ENCODE data around the gene TEDC2.

The TEDC2 gene

DNA sequence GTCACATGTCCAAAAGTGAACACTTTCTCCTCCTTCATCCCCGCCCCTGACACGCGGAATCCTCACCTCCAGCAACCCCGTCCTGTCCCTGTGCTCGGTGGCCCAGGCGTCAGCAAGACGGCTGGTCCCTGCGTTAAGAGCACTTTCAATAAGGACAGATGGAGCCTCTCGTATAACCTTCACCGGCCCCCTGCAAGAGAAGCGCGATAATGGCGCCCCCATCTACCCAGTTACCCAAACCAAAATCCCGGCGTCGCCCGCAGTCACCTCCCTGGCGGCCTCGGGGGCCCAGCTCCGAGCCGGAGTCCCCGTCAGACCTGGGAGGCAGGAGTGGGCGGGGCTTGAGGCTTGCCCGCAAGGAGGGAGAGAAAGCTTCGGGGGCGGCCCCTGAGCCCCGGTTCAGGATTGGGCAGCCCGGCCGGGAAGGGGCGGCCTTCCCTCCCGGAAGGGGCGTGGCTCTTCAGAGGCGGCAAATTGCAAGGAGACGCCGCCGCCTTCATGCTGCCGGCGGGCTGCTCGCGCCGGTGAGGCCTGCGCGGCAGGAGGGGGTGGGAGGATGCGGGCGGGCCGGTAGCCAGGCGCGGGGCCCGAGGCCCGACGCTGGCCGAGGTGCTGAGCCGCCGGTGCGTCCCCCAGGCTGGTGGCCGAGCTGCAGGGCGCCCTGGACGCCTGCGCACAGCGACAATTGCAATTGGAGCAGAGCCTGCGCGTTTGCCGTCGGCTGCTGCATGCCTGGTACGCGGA, at the start of gene TEDC2:
Gene TEDC2 (plus strand): TSS at position 463 of the 744 bp plus-strand sequence. CDS start 36 bp downstream, at position 499.
- peaks cover 0 to 25% of the 10 kb centered on the region in 2 donors for H3K36me3 ChIP-seq (ENCODE audit: control insufficient read depth in 1 of 2, insufficient read depth in 2 of 2, low read length in 2 of 2)
- no peaks in the 10 kb centered on the region for H3K9me3 ChIP-seq (ENCODE audit: control insufficient read depth in 1 of 2, low read length in 2 of 2)
- peak within 1 kb of the TSS; percentile 81 to 86 for H3K4me3 ChIP-seq (ENCODE audit: low read depth in 1 of 2, low read length in 2 of 2)
- no peaks in the 10 kb centered on the region for H3K27me3 ChIP-seq (ENCODE audit: control insufficient read depth in 1 of 2, insufficient read depth in 2 of 2, low read length in 2 of 2)
- no peak within 1 kb of the TSS for H3K27ac ChIP-seq (ENCODE audit: low read depth, low read length)
- H3K9ac ChIP-seq (ENCODE audit: low read depth in 1 of 2, low read length in 2 of 2) = peak within 1 kb of the TSS; percentile 46 to 48
- H3K4me1 ChIP-seq (ENCODE audit: control insufficient read depth in 1 of 2, insufficient read depth in 2 of 2, low read length in 2 of 2) = peaks cover 2 to 12% of the 10 kb centered on the region in 2 donors

- no peak overlapping the region for H3K9ac ChIP-seq (ENCODE audit: low read depth in 1 of 2, low read length in 2 of 2)
- H3K27me3 ChIP-seq (ENCODE audit: control insufficient read depth in 1 of 2, insufficient read depth in 2 of 2, low read length in 2 of 2) = peaks cover 0 to 12% of the 10 kb centered on the region in 2 donors
- H3K27ac ChIP-seq (ENCODE audit: low read depth, low read length) = no peak overlapping the region
- no peaks in the 10 kb centered on the region for H3K36me3 ChIP-seq (ENCODE audit: control insufficient read depth in 1 of 2, insufficient read depth in 2 of 2, low read length in 2 of 2)
- H3K4me3 ChIP-seq (ENCODE audit: low read depth in 1 of 2, low read length in 2 of 2) = no peak overlapping the region
- H3K4me1 ChIP-seq (ENCODE audit: control insufficient read depth in 1 of 2, insufficient read depth in 2 of 2, low read length in 2 of 2) = no peaks in the 10 kb centered on the region
- no peaks in the 10 kb centered on the region for H3K9me3 ChIP-seq (ENCODE audit: control insufficient read depth in 1 of 2, low read length in 2 of 2)
Observed at GRCh38 chr16:2415085-2415484, 44.8 kb upstream of the TEDC2 start.

DNA sequence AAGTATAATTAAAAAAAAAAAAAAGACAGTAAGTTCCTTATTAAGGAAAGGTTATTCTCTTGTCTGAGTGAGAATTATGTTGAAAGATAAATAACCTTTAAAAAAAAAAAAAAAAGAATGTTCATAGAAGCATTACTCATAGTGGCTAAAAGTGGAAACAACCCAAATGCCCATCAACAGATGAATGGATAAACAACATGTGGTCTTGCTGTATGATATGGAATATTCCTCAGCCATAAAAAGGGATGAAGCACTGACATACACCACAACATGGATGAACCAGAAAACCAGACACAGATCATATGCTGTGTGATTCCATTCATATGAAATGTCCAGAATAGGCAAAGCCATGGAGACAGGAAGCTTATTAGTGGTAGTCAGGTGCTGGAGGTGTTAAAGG, 39.9 kb upstream of the TEDC2 start:
- no peak overlapping the region for H3K27ac ChIP-seq (ENCODE audit: low read depth, low read length)
- no peaks in the 10 kb centered on the region for H3K9me3 ChIP-seq (ENCODE audit: control insufficient read depth in 1 of 2, low read length in 2 of 2)
- H3K4me3 ChIP-seq (ENCODE audit: low read depth in 1 of 2, low read length in 2 of 2) = no peak overlapping the region
- no peak overlapping the region for H3K9ac ChIP-seq (ENCODE audit: low read depth in 1 of 2, low read length in 2 of 2)
- no peaks in the 10 kb centered on the region for H3K4me1 ChIP-seq (ENCODE audit: control insufficient read depth in 1 of 2, insufficient read depth in 2 of 2, low read length in 2 of 2)
- H3K36me3 ChIP-seq (ENCODE audit: control insufficient read depth in 1 of 2, insufficient read depth in 2 of 2, low read length in 2 of 2) = no peaks in the 10 kb centered on the region
- H3K27me3 ChIP-seq (ENCODE audit: control insufficient read depth in 1 of 2, insufficient read depth in 2 of 2, low read length in 2 of 2) = peaks cover 0 to 7% of the 10 kb centered on the region in 2 donors

DNA sequence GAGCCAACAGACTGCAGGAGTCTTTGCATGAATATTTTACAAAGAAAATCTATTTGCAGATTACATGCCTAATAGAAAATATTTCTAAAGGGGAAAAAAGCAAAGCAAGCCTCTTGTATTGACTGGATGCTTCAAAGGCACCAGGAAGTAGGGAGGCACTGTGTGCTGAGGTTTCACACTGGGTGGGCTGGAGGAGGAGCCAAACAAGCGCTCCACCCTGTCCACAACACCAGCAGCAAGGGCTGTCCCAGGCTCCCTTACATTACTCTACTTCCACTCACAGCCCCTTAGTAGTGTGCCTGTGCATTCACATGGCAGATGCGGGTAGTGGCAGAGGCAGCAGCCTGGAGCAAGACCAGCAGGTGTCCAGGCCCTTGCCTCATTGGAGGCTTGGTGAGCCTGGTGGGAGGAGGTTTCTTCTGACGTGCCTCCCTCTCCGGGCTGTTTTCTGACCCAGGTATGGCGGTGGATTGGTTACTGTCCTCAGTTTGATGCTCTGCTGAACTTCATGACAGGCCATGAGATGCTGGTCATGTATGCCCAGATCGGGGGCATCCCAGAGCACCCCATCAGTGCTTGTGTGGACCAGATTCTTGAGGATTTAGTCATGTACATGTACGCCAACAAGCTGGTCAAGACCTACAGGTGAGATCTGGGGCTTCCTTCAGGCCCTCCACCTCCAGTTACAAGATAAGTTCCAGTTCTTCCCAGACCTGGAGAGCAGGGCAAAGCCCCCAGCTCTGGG, 37.6 kb upstream of the TEDC2 start:
- Histone ChIP-seq H3K27ac (ENCODE audit: low read depth, low read length) (no peak overlapping the region), H3K4me3 (ENCODE audit: low read depth in 1 of 2, low read length in 2 of 2) (no peak overlapping the region), H3K36me3 (ENCODE audit: control insufficient read depth in 1 of 2, insufficient read depth in 2 of 2, low read length in 2 of 2) (no peaks in the 10 kb centered on the region), H3K4me1 (ENCODE audit: control insufficient read depth in 1 of 2, insufficient read depth in 2 of 2, low read length in 2 of 2) (no peaks in the 10 kb centered on the region), H3K27me3 (ENCODE audit: control insufficient read depth in 1 of 2, insufficient read depth in 2 of 2, low read length in 2 of 2) (no peaks in the 10 kb centered on the region), H3K9me3 (ENCODE audit: control insufficient read depth in 1 of 2, low read length in 2 of 2) (no peaks in the 10 kb centered on the region), H3K9ac (ENCODE audit: low read depth in 1 of 2, low read length in 2 of 2) (no peak overlapping the region)

DNA sequence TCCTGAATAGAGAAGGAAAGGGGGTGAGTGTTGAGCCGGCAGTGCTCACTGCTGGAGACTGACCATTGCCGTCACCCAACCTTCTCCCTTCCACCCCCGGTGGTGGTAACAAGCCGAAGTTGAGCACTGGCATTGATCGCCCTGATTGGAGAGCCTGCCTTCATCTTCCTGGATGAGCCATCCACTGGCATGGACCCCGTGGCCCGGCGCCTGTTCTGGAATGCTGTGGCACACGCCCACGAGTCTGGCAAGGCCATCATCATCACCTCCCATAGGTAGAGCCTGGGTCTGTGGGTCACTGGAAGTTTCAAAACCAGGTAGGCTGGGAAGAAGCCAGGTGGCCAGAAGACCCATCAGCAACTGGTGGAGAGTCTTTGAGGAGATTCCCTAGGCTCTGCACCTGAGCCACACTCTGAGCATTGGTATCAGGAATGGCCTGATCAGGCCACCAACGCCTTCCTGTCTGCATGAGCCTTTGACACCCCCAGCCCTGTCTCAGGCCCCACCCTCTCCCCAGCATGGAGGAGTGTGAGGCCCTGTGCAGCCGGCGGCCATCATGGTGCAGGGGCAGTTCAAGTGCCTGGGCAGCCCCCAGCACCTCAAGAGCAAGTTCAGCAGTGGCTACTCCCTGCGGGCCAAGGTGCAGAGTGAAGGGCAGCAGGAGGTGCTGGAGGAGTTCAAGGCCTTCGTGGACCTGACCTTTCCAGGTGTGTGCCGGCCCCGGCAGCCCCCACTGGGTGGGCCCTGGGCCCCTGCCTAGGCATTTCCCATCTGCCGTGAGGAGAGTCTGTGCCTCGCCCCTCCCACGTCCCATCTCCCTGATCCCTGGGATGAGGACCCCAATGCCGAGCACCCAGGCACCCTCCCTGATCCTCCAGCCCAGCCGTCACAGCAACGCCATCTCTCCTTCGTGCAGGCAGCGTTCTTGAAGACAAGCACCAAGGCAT, 35.6 kb upstream of the TEDC2 start:
- Histone ChIP-seq H3K9me3 (ENCODE audit: control insufficient read depth in 1 of 2, low read length in 2 of 2) (no peaks in the 10 kb centered on the region), H3K4me3 (ENCODE audit: low read depth in 1 of 2, low read length in 2 of 2) (no peak overlapping the region), H3K36me3 (ENCODE audit: control insufficient read depth in 1 of 2, insufficient read depth in 2 of 2, low read length in 2 of 2) (no peaks in the 10 kb centered on the region), H3K4me1 (ENCODE audit: control insufficient read depth in 1 of 2, insufficient read depth in 2 of 2, low read length in 2 of 2) (peaks cover 0 to 8% of the 10 kb centered on the region in 2 donors), H3K27me3 (ENCODE audit: control insufficient read depth in 1 of 2, insufficient read depth in 2 of 2, low read length in 2 of 2) (no peaks in the 10 kb centered on the region), H3K27ac (ENCODE audit: low read depth, low read length) (no peak overlapping the region), H3K9ac (ENCODE audit: low read depth in 1 of 2, low read length in 2 of 2) (no peak overlapping the region)

DNA sequence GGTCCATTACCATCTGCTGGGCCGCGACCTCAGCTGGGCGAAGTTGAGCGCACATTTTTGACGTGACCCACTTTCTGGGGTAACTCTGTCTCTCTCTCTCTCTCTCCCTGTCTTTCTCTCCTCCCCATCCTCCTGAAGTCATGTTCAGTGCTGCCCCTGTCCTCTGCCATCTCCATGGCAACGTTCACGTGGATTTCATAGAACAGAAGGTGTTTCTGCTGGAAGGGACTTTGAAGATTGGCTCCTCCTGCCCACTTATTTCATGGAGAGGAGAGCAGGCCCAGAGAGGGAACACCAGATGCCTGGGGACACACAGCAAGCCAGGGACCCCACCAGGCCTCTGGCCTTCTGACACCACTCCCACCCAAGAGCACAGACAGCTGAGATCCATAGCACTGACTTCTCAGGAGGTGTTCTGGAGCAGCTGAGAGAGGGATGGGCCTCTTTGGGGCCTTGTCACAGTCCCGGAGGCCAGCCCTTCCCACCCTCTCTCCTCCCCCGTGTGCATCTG, 34.8 kb upstream of the TEDC2 start:
- Histone ChIP-seq H3K4me1 (ENCODE audit: control insufficient read depth in 1 of 2, insufficient read depth in 2 of 2, low read length in 2 of 2) (peaks cover 2 to 11% of the 10 kb centered on the region in 2 donors), H3K36me3 (ENCODE audit: control insufficient read depth in 1 of 2, insufficient read depth in 2 of 2, low read length in 2 of 2) (no peaks in the 10 kb centered on the region), H3K4me3 (ENCODE audit: low read depth in 1 of 2, low read length in 2 of 2) (no peak overlapping the region), H3K27ac (ENCODE audit: low read depth, low read length) (no peak overlapping the region), H3K9ac (ENCODE audit: low read depth in 1 of 2, low read length in 2 of 2) (no peak overlapping the region), H3K9me3 (ENCODE audit: control insufficient read depth in 1 of 2, low read length in 2 of 2) (no peaks in the 10 kb centered on the region), H3K27me3 (ENCODE audit: control insufficient read depth in 1 of 2, insufficient read depth in 2 of 2, low read length in 2 of 2) (no peaks in the 10 kb centered on the region)

DNA sequence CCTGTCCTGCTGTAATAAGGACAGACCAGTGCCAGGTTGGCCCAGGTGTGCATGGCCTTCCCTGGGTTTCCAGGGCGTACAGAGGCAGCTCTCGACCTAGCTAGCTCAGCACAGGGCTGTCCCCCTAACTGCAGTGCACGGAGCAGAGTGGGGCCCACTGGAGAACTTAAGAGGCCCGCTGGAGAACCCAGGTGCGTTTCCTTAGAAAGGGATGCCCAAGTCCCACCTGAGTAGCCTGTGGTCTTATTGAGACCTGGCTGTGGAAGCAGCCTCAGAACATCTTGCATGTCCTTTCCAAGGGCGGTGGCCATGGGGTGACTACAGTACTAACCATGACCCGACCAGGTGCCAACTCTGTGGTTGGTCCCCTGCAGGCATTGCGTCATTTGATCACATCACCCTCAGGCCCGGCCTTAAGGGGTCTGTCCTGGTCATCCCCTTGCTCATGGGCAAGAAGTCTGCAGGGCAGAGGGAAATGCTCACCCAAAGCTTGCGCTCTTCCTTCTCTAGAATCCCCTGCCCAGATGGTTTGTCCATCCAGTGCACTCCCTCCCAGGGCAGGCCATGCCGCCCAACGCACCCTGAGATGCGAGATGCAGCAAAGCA, 34.0 kb upstream of the TEDC2 start:
- no peaks in the 10 kb centered on the region for H3K36me3 ChIP-seq (ENCODE audit: control insufficient read depth in 1 of 2, insufficient read depth in 2 of 2, low read length in 2 of 2)
- no peak overlapping the region for H3K9ac ChIP-seq (ENCODE audit: low read depth in 1 of 2, low read length in 2 of 2)
- no peaks in the 10 kb centered on the region for H3K27me3 ChIP-seq (ENCODE audit: control insufficient read depth in 1 of 2, insufficient read depth in 2 of 2, low read length in 2 of 2)
- peaks cover 9 to 20% of the 10 kb centered on the region in 2 donors for H3K4me1 ChIP-seq (ENCODE audit: control insufficient read depth in 1 of 2, insufficient read depth in 2 of 2, low read length in 2 of 2)
- no peaks in the 10 kb centered on the region for H3K9me3 ChIP-seq (ENCODE audit: control insufficient read depth in 1 of 2, low read length in 2 of 2)
- no peak overlapping the region for H3K27ac ChIP-seq (ENCODE audit: low read depth, low read length)
- H3K4me3 ChIP-seq (ENCODE audit: low read depth in 1 of 2, low read length in 2 of 2) = no peak overlapping the region

- H3K27me3 ChIP-seq (ENCODE audit: control insufficient read depth in 1 of 2, insufficient read depth in 2 of 2, low read length in 2 of 2) = no peaks in the 10 kb centered on the region
- H3K4me1 ChIP-seq (ENCODE audit: control insufficient read depth in 1 of 2, insufficient read depth in 2 of 2, low read length in 2 of 2) = peaks cover 9 to 22% of the 10 kb centered on the region in 2 donors
- H3K27ac ChIP-seq (ENCODE audit: low read depth, low read length) = no peak overlapping the region
- H3K4me3 ChIP-seq (ENCODE audit: low read depth in 1 of 2, low read length in 2 of 2) = no peak overlapping the region
- H3K9me3 ChIP-seq (ENCODE audit: control insufficient read depth in 1 of 2, low read length in 2 of 2) = no peaks in the 10 kb centered on the region
- H3K9ac ChIP-seq (ENCODE audit: low read depth in 1 of 2, low read length in 2 of 2) = no peak overlapping the region
- no peaks in the 10 kb centered on the region for H3K36me3 ChIP-seq (ENCODE audit: control insufficient read depth in 1 of 2, insufficient read depth in 2 of 2, low read length in 2 of 2)
Observed at GRCh38 chr16:2426941-2427361, 33.0 kb upstream of the TEDC2 start.

GRCh38 chr16:2427526-2427925, 32.4 kb upstream of the TEDC2 start:
- Histone ChIP-seq H3K4me1 (ENCODE audit: control insufficient read depth in 1 of 2, insufficient read depth in 2 of 2, low read length in 2 of 2) (peaks cover 9 to 22% of the 10 kb centered on the region in 2 donors), H3K36me3 (ENCODE audit: control insufficient read depth in 1 of 2, insufficient read depth in 2 of 2, low read length in 2 of 2) (peaks cover 0 to 5% of the 10 kb centered on the region in 2 donors)

More at GRCh38 chr16:2427526-2427925, 32.4 kb upstream of the TEDC2 start:
- no peaks in the 10 kb centered on the region for H3K27me3 ChIP-seq (ENCODE audit: control insufficient read depth in 1 of 2, insufficient read depth in 2 of 2, low read length in 2 of 2)
- no peak overlapping the region for H3K4me3 ChIP-seq (ENCODE audit: low read depth in 1 of 2, low read length in 2 of 2)
- no peaks in the 10 kb centered on the region for H3K9me3 ChIP-seq (ENCODE audit: control insufficient read depth in 1 of 2, low read length in 2 of 2)
- H3K9ac ChIP-seq (ENCODE audit: low read depth in 1 of 2, low read length in 2 of 2) = no peak overlapping the region
- H3K27ac ChIP-seq (ENCODE audit: low read depth, low read length) = no peak overlapping the region

All from duodenal mucosa (tissue), 2 donors.